ENCODE data around the gene ATP2B1.

GRCh38 chr12:89622115-89622514 lies 86.5 kb downstream of the ATP2B1 start:
- TF ChIP-seq CTCF (IDR thresholded peaks at IDR 0.05) (no peak), POLR2A (IDR thresholded peaks at IDR 0.05) (no peak)
